Sigmoid colon (tissue), 4 donors: ENCODE data around the gene PTPN1.

Source experiments
- CTCF ChIP-seq, 4 experiments: fragments of 450-650 bp in 3 of 4; fragments of 200-600 bp in 1 of 4; IDR thresholded peaks; one replicate each; pipeline ENCODE4 v1.5.1; 2016 to 2019; ENCODE audit warnings: antibody characterized with exemption in 4 of 4, mild to moderate bottlenecking in 3 of 4, moderate library complexity in 2 of 4
- POLR2A ChIP-seq, 2 donors: fragments of 450-650 bp; IDR thresholded peaks; one replicate each; pipeline ENCODE4 v1.6.1; 2016; ENCODE audit warnings: antibody characterized with exemption in 2 of 2, mild to moderate bottlenecking in 2 of 2, moderate library complexity in 2 of 2
- POLR2AphosphoS5 ChIP-seq, 4 donors: sonication (generic); formaldehyde crosslinking; IDR thresholded peaks; one replicate each; pipeline ENCODE4 v1.6.1; 2017; ENCODE audit warnings: antibody characterized with exemption in 4 of 4

GRCh38 chr20:50491168-50491567 lies 19.0 kb upstream of the PTPN1 start:
- TF ChIP-seq CTCF (IDR thresholded peaks at IDR 0.05) (no peak), POLR2A (IDR thresholded peaks at IDR 0.05) (no peak), POLR2AphosphoS5 (IDR thresholded peaks at IDR 0.05) (no peak)
